Measurements from ENCODE around the gene PSMB3.
"Not testable (repeated sequence)": the region's sequence is repeated elsewhere in the genome, so short reads cannot be mapped to it uniquely, and the experiment has no call there.

The PSMB3 gene

DNA sequence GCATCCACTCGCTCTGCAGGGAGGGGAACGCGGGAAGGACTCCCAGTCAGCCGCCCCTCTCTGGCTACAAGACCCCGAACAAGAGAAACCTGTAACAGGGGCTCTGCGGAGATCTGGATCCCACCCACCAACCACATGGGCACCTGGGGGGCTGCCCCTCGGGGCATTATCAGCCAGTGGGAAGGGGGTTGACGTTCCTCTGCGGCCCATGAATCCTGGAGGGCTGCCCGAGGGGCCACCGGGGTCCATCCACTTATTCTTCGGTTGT is 2.6 kb upstream of the PSMB3 start:
- no peak for DNase-seq

DNA sequence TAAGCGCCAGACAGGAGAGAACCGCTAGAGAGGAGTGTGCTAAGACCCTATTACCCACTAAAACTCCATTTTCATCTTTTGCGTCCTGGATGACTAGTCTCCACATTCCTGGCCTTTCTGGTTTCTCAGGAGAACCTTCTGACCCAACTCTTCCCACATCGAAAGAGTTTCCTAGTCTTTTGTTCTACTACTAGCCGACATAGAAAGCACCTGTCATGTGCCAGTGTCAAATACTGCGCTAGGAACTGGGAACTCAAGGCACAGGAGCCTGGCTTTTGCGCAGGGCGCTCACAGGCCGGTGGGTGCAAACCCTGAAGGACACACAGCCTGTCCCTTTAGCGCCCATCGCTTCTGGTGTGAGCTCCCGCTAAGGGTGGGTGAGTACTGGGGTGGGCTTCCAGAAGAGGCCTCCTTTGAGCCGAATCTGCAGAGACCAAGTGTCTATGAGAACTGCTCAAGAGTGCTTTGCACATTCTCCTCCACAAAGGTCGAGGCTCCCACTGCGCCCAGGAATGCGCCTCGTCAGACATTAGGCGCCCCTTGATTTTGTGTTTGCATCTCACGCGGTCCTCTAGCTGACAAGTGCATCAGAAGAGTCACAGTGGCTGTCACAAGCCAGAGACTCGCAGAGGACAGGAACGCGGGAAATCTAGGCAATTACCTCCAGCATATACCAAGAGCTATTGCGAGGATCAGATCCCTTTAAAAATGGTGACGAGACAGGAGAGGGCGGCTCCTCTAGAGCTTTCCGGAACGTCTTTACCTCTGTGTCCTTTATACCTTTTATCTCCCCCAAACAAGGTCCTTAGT is 2.0 kb upstream of the PSMB3 start:
- DNase-seq = no peak

DNA sequence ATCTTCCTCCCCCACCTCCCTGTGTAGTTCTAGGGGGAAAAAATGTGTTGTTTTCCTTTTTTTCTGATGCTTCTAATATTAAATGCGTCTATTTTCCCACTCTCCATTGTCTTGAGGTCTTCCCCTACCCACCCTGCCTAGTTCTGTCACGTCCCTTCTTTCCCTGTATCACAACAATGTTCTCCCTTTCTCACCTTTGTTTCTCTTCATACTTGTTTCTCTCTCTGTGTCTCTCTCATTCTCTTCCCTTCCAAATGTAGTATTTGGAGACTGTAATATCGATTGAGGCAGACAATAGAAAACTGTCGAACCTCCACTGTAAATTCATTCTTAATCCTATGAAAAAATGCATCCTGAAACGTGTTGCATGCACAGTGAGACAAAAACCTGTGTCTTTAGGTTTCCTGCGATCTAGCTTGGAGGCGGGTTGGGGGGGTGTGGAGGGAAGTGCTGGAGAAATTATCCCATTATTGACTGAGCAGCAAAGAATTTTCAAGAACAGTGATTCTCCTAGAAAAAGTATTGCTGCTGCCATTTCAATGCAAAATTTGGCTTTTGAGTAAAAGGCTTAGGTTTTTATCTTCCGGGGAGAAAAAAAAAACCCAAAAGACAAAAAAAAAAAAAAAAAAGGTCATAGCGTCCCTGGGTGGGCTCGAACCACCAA is 1.3 kb upstream of the PSMB3 start:
- no peak for DNase-seq

DNA sequence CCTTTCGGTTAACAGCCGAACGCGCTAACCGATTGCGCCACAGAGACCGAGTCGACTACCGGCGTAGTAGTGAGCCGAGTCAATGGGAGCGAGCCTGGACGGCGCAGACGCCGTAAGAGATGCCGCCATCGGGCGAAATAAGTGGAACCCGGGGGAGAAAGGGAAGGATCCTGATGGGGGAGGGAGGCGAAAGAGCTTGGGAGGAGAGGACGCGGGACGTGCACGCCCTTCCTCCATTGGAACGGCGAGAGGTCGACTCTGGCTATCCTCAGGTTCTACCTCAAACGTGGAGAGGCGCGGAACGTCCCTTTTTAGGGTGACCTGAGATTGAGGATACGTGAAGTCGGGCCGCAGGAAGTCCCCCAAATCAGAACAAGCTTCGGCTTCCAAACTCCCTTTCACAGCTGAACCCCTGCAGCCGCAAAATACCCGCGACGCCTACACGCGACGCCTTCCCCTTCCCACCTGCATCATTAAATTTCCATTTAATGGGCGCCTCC is 683 bp upstream of the PSMB3 start:
- peak; percentile 90 for DNase-seq

DNA sequence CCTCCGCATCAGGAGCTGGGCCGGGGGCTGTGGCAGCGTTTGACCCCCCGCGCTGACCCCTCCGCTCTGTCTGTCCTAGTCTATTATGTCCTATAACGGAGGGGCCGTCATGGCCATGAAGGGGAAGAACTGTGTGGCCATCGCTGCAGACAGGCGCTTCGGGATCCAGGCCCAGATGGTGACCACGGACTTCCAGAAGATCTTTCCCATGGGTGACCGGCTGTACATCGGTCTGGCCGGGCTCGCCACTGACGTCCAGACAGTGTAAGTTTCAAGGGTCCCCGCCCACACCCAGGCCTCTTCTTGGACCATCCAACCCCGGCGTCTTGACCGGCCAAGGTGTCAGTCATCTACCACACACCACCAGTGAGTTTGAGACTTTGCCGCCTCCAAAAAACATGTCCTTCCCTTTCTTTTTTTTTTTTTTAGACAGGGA is 548 bp downstream of the PSMB3 start:
- no peak for DNase-seq

DNA sequence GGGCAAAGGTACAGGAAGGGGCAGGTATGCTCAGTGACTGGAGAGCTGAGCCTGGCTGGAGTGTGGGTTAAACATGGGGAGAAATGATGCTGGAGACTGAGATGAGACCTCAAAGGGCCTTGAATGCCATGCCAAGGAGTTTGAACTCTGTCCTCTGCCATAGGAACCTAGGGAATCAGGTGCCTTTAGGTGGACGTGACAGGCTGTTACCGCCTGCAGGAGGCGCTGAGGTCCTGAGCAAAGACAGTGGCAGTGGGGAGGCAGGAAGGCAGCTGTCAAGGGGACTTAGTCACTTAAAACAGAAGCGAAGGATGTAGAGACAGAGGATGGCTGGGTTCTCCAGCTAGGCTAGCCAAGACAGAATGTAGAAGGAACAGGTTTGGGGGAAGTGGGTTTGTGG is 9.1 kb downstream of the PSMB3 start:
- DNase-seq = no peak

DNA sequence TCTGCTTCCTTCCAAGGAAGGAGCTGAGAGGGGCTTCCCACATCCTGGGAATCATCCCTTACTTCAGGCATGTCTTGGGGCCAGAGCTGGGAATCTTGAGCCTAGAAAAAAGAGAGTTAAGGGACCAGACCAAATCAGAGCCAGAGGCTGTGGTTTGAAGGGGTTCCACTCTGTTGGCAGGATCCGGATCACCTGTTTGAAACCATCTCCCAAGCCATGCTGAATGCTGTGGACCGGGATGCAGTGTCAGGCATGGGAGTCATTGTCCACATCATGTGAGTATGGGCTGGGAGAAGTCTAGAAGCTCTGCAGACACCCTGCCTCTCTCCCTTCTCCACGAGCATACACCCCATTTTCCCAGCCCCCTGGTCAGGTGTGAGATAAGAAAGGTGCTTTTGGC is 9.7 kb downstream of the PSMB3 start:
- DNase-seq = no peak

DNA sequence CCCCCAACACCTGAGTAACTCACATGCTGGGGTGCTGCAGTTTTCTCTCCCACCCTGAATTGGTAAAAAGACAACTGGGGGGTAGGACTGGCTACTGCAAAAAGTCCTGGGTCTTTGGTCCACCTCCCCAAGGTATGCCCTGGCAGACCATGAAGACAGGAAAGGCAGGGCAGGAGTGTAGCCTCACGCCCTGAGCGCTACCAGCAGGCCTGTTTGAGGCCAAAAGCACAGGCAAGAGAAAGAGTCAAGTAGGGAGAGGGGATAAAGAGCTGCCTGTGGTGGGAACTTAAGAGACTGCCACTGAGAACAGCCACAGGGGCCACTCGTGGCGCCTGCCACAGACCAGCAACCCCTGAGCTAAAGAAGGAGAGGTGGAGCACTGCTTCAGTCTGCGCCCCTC is 13.8 kb downstream of the PSMB3 start:
- no peak for DNase-seq

DNA sequence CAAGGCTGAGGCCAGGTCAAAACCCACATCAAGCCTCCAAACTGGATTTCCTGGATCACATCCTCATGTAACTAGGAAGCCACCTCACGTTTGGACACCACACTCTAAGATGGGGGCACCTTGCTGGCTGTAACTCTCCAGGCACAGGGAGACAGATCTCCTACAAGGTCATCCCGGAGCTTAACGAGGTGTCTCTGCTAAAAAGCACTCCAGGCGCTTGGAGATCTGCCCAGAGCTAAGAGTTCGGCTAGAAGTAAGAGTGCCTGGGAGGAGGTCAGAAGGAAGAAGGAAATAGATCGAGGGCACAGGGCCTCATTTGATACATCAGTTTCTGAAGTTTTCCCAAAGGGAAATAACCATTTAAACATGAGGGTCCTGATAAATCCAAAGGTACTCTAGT is 15.9 kb downstream of the PSMB3 start:
- no peak for DNase-seq

DNA sequence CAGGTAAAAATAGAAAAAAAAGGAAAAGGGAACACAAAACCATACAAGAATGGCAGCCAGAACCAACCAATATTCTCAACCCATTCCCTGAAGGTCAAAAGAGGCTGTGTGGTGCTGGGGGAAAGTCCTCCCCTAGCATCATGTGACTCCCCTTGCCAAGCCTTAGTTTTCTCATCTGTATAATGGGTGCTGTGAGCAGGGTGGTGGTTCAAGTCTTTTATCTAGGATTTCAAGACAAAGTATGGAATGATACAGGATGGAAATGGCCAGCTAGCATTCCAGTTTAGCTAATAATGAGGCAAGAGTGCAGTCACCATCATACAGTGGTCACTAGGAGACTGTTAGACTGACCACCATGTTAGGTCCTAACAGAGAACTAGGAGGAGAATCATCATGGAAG is 20.7 kb downstream of the PSMB3 start:
- DNase-seq = no peak

DNA sequence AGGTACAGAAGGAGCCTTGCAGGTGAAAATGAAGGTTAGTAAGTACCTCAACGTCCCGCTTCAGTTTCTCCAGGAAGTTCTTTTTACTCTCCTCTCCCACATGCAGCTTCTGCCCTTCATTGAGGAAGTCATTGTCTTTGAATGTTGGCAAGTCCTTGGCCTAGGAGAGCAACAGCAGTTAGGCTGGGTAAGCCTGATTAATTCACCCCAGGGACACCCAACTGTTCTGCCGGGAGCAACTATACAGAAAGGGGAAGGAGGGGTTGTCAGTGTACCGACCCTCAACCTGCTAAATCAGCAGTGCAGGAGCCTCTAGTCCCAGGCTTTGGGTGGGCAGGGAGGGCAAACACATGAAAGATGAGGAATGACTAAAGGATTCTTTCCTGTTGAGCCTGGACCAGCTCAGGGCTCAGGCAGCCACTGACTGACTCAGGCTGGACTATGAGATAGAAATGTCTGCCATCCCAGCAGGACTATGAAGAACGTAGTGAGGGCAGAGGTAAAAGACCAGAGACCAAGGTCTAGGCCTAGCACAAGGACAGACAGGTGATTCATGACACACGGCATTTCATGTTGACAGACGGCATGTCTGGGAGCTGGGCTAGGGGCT is 25.2 kb downstream of the PSMB3 start:
- DNase-seq = no peak

DNA sequence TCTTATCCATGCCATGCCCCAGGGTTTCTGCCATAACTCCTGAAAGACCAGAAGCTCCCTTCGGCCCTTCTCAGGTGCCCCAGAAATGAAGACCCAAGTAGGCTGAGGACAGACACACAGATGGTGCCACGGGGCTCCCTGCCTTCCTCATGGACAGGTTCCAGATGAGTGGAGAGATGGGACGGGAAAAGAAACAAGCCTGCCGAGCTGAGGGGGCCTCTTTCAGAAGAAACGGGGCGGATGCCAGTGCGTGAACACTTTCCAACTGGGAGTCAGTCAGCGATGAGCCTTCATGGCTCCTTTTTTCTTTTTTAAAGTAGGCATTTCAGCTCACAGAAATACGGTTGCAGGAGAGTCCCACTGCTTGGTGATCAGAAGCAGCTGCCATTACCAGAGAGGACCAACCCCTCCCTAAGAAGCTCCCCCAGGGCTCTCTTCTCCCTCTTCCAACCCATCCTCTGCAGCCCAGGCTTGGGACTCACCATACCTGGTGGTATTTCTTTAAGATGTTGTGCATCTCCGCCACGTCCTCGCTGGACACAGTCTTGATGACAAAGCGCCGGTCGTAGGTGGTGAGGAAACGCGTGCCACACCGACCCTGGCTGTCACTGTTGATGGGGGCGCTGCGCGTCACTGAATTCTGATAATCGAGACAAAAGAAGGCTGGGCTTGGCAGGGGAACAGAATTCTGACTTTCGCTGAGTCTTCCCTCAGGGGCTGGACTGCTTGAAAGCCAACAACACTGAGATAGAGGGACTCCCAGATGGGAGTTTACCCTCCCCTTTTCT is 27.6 kb downstream of the PSMB3 start:
- no peak for DNase-seq

DNA sequence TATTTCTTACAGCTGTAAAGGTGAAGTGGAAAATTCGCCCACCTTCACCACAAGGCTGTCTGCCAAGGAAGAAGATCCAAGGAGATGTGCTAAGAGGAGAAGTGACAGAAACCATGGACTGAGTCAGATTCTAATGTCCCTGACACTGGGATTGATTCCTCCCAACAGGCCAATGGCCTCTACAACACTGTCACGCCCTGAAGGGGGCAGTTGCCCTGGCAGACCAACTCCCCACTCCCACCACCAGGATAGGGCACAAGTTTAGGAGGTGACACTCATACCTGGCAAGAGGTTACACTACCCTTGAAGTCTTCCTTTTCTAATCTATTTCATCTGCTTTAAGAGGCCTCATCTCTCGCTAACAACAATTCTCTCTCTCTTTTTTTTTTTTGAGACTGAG is 30.7 kb downstream of the PSMB3 start:
- no peak for DNase-seq

DNA sequence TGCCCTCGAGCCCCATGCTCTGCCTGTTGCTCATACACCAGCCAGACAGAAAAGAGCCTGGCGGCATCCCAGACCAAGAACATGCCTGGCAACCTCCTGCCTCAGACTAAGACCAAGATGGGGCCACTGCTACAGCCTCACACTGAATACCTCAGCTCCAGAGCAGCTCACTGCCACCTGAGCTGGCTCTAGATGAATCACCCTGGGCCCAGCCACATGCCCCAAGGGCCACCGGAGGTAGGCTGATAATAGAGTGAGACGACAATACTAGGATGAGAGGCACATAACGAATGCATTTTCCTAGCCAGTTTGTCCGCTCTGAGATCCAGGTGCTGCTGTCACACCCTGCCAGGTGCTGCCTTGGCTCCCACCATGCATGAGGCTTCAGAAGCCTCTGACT is 33.8 kb downstream of the PSMB3 start:
- DNase-seq = no peak

DNA sequence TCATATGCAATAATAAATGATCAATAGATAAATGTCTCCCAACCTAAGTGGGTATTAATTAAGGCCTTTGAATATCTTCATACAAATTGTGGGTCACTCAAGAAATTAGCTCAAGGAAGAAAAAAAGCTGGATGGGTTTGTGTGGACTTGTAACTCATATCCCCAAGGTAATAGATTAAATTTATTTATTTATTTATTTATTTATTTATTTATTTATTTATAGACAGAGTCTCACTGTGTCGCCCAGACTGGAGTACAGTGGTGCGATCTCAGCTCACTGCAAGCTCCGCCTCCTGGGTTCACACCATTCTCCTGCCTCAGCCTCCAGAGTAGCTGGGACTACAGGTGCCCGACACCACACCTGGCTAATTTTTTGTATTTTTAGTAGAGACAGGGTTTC is 35.5 kb downstream of the PSMB3 start:
- not testable (repeated sequence) for DNase-seq

DNA sequence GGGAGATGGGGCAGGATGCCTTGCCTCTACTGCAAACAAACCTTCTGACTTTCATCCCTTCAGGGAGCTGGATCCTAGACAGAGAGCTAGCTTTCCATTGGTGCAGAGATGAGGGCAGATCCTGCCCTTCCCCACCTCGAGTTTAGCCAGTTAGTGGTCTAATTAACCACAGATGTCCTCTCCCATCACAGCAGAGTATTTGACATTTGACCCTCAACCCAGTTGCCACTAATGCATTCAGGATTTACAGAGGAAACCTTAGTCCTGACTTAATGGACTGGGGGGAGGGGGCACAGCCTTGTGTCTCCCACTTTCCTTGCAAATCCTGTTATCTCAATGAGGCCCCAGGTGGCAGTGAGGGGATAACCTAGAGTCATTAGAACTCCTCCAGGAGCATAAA is 36.6 kb downstream of the PSMB3 start:
- peak; percentile 30 for DNase-seq

DNA sequence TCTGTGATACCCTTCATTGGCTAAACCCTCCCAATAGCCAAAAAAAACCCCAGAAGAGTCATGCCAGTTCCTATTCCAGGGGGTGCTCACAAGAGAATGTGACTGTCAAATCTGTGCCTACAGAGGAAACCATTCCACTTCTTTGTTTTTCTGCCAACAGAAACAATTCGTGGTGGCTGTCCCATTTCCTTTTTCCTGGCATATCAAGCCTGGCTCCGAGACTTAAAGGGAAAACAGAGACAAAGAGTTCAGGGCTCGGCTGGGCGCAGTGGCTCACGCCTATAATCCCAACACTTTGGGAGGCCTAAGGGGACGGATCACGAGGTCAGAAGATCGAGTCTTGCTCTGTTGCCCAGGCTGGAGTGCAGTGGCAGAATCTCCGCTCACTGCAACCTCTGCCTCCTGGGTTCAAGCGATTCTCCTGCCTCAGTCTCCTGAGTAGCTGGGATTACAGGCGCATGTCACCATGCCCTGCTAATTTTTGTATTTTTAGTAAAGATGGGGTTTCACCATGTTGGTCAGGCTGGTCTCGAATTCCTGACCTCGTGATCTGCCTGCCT is 37.7 kb downstream of the PSMB3 start:
- not testable (repeated sequence) for DNase-seq

DNA sequence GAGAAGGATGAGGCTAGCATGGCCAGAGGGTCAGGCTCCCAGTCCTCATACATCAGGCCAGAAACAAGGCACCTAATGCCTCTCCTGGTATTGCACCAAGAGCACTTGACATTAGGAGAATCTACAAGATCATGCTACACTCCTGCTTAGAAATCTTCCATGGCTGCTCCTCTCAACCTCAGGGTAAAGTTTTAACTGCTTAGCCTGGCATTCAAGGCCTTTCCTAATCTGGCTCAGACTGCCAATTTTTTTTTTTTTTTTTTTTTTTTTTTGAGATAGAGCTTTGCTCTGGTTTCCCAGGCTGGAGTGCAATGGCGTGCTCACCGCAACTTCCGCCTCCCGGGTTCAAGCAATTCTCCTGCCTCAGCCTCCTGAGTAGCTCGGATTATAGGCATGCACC is 38.6 kb downstream of the PSMB3 start:
- no peak for DNase-seq

DNA sequence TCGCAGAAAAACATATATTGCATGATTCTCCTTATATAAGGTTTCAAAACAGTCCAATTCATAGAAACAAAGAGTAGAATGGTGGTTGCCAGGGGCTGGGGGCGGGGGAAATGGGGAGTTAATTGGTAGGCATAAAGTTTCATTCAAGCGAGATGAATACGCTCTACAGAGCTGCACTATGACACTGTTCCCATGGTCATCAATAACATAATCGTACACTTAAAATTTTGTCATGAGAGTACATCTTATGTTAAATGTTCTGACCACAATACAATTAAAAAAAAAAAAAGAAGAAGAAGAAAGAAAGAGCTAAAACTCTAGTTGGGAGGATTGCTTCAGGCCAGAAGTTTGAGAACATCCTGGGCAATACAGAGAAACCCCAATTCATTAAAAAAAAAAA is 41.7 kb downstream of the PSMB3 start:
- DNase-seq = no peak

DNA sequence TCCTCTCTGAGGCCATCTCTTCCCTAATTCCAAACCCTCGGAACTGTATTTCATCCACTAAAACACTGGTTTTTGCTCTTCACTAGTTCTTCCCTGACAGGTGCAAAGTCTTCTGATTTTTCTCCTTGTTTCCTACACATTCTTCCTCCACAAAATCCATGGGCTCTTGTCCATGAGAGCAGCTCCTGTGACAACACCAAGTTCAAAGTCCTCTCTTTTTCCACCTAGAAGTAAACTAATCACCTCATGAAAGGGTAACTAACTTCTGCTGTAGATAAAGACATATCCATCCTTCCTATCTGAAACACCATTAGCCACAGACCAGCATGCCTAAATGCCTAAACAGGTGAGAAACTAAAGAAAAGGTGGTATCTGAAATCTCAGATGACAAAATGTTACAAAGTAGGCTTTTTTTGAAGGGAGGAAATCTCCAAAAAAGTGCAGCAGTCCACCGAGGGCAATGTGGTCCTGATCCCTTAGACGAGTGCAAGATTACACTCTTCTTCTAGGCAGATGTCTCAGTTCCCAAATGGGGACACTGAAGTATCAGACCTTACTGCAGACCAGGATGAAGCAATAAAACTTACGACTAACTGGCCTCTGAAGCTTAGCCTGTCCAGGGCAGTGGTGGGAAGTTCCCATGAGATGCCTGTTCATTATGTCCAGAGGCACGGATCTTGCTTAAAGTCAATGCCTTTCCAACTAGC is 44.1 kb downstream of the PSMB3 start:
- no peak for DNase-seq

DNA sequence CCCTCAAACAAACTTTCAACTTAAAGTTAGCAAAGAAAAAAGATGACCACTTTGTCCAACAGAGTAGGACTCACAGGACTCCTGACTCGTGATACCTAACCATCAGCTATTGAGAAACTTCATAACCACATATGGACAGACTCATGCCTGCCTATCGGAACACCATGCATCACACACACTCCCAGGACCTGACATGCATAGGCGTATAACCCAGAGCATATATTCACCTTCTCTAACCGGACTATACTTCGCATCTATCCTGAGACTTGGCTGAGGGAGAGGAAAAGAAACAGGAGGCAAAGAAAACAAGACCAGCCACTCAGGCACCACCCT is 44.6 kb downstream of the PSMB3 start:
- peak; percentile 8 for DNase-seq

DNA sequence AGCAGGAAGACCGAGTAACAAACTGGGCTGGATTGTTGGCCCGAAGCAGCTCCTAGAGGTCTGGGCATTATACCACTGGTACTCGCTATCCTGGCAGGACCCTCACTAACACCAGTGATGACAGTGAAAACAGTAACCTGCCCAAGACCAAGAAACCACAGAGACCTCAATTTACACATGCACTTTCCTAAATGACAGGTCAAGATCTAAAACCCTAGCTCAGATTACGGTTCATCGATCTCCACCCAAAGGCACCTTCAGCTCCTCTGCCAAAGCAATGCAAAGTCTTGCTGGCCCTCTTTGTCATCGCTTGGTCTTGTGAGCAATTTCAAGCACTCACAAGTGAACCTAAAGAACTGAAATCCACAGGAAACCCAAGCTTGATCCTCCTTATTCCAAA is 45.3 kb downstream of the PSMB3 start:
- no peak for DNase-seq
